GM12874 (cell line): ENCODE data around the gene PRKCH.

Experiments used
- CTCF ChIP-seq: IDR thresholded peaks from 2 replicates; pipeline ENCODE4 v1.5.1; 2011; ENCODE audit warnings: low read depth, mild to moderate bottlenecking, control low read depth, low read length, moderate library complexity; ENCODE audit not compliant: insufficient read depth

PRKCH gene

DNA sequence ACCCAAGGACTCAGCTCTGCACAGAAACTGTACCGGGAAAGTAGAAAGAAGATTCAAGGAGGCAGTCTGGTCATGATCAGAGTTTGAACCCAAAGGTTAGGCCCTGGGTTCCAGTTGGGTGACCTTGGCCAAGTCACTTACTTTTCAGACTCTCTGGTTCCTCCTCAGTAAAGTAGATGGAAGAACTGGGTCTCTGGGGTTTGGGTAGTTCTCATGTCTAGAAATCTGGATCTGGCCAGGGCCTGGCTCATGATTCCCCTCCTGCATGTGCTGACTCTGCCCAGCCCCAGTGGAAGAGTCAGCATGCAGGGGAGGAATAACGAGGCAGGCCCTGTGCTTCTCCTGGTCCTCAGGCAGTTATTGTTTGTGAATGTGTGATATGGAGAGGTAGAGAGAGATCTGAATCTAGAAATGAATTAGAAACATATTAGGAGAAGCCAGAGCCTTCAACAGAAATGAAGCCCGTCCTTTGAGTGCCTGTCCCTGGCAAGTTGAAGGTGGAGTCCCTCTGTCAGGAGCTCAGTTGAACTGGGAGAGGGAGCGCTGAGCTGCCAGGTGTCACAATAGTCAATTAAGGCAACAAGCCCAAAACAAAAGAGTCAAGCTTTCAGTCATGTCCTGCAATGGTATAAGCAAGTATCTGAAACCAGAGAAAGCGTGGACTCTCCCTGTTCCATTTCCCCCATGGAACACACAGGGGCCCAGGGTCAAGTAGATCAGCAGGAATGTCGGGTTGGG is 242.7 kb downstream of the PRKCH start:
- no peak for TF ChIP-seq CTCF

DNA sequence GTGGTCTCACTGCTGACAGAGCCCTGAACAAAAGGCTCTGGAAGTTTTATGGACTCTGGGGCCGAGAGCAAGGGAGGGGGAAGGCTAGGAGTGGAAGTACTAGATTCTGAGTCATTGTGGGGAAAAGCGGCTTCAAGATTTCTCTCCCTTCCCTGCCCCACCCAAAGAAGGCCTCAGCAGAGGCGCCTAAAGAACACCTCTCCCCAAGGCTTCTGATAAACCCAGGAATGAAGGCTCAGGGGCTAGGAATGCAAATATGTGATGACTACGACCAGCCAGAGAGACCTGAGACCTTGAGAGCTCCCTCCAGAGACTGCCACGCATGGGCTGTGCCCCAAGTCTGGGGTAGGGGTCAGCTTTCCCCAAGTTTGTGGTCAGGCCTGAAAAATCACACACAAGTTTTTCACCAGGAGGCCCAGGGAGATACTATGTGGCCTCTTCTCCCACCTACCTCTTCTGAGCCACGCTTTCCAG is 243.3 kb downstream of the PRKCH start:
- no peak for TF ChIP-seq CTCF

GRCh38 chr14:61565181-61565580 is 243.8 kb downstream of the PRKCH start:
- TF ChIP-seq CTCF: no peak

DNA sequence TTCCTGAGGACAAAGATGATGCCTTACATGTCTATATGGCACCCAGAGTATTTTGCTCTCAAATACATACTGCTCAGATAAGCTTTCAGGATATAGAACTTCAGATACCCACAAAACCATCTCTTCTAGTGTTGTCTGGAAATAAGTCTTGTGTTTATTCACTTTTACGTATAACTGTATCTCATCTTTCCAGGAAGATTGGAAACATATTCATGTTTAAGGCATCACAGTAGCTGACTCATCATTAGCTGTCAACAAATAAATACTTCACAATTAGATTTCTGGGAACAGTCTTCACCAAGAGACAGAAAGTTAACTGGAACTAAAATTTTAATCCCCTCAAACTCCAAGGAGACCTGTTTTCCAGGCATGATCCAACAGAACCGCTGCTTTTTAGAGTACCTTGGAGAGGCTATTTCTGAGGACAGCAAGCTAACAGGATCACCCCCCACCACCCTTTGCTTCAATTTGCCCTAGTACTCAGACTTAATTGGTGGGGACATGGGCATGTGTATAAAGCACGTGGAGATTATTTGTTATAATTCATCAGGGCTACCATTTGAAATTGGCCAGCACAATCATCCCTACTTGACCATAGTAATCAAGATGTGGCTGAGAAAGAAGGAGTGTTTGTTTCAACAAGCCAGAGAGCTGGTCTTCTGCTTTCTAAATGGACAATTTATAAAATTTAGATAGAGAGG is 244.6 kb downstream of the PRKCH start:
- TF ChIP-seq CTCF: no peak

GRCh38 chr14:61566537-61567225 is 245.3 kb downstream of the PRKCH start:
- TF ChIP-seq CTCF: no peak

DNA sequence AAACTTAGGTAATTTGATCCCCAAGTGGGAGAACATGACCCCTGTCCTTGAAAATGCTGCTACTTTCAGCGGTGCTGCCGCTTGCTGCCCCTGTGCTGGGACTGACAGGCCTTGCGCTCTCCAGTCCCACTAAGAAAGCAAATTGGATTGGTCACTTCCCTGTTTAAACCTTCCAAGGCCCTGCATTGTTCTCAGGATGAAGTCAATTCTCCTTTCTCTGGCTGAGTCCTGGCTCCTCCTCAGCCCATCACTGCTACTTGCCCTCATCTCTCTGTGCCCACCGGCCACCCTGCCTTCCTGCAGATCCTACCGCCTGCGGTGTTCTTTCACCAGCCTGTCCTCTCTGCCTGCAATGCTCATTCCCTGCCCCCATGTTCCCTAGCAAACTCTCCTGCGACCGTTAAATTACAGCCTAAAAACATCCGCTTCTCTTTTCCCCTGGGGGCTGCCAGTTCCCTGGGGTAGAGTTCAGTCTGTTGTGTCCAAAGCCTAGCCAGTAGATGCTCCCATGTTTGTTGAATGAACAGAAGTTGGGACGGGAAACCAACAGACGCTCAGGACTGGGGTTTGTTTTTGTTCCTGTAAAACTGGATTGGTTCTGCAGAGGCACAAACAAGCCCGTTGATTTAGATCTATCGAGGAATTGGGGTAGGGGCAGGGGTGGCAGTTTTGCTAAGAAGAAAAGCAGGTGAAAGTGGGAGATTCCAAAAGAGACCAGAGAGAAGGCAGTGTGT is 246.6 kb downstream of the PRKCH start:
- TF ChIP-seq CTCF: no peak

GRCh38 chr14:61568572-61569011 is 247.2 kb downstream of the PRKCH start:
- TF ChIP-seq CTCF: no peak
